Purkinje cell (primary cell): Measurements from ENCODE around the gene EIF1AX. TPM values are rescaled to one million over a fixed set of nuclear protein-coding genes. Genes with fewer than 3 reads are reported as not detected.

Source experiments
- polyA plus RNA-seq: library from polyadenylated mRNA; unstranded; fragments of >200 nt; fragmentation: Nextera tagmentation; gene quantifications from 2 replicates; pipeline ENCODE4 v1.2.1, GENCODE V29; 2014

The EIF1AX gene
- polyA plus RNA-seq = 133 and 157 TPM in 2 replicates

GRCh38 chrX:20141281-20142220 lies at the start of gene EIF1AX:
TSS of gene EIF1AX (minus strand) at chrX:20141838. CDS start at chrX:20141640, 198 bp downstream.

GRCh38 chrX:20116577-20117240 lies 24.9 kb downstream of the EIF1AX start, which contains the start of gene MAP7D2:
TSS of gene MAP7D2 (minus strand) at chrX:20116907. CDS start at chrX:20116879, 28 bp downstream.

Other genes with a start within 250 kb of the EIF1AX start
- 13.9 and 16.8 TPM in 2 replicates for gene BCLAF3, start 150.8 kb downstream of the EIF1AX start, polyA plus RNA-seq
- 132 and 155 TPM in 2 replicates for gene MAP7D2, start 24.9 kb downstream of the EIF1AX start, polyA plus RNA-seq
- gene RPS6KA3, start 125.1 kb upstream of the EIF1AX start, polyA plus RNA-seq = 57.7 and 61.3 TPM in 2 replicates